Measurements from ENCODE around the gene PCNX4. TPM values are rescaled to one million over a fixed set of nuclear protein-coding genes. Genes with fewer than 3 reads are reported as not detected.

Gene PCNX4
- total RNA-seq, 2 experiments from 2014 or later: 30.3 to 37.6 TPM

- POLR2A ChIA-PET: interaction anchor here (0.7 to 2.6 kb wide), 7 partner anchors 11 to 83 kb away, joined by 3 to 23 read pairs (median 8); partner anchors contain the start of genes PCNX4 and PPM1A
These were observed 73.2 kb downstream of the PCNX4 start, which contains the start of gene DHRS7 for GRCh38 chr14:60164712-60165546. Gene DHRS7, minus strand, starts transcription at chr14:60165398. Its CDS starts 89 bp downstream, at chr14:60165309.

GRCh38 chr14:60165547-60165876 lies 73.8 kb downstream of the PCNX4 start:
- CTCF ChIA-PET: interaction anchor here (0.9 to 2.5 kb wide), 6 partner anchors 18 to 203 kb away, joined by 3 to 11 read pairs (median 6); partner anchors contain the start of gene PPM1A
- POLR2A ChIA-PET: interaction anchor here (0.8 to 2.6 kb wide), 6 partner anchors 12 to 83 kb away, joined by 3 to 23 read pairs (median 8); partner anchors contain the start of genes PCNX4 and PPM1A

More at GRCh38 chr14:60164712-60165546, 73.2 kb downstream of the PCNX4 start, which contains the start of gene DHRS7:
- CTCF ChIA-PET: interaction anchor here (0.6 to 2.5 kb wide), 7 partner anchors 17 to 202 kb away, joined by 3 to 11 read pairs (median 5); partner anchors contain the start of gene PPM1A

GRCh38 chr14:60166142-60166541 lies 74.4 kb downstream of the PCNX4 start:
- ChIA-PET CTCF (interaction anchor here (0.6 to 2.5 kb wide), 6 partner anchors 17 to 814 kb away, joined by 3 to 11 read pairs (median 4); partner anchors contain the start of gene PPM1A), POLR2A (interaction anchor here (0.8 to 2.6 kb wide), 5 partner anchors 12 to 82 kb away, joined by 3 to 23 read pairs (median 8); partner anchors contain the start of genes PCNX4 and PPM1A)

GRCh38 chr14:60169722-60170121 lies 78.0 kb downstream of the PCNX4 start:
- ChIA-PET POLR2A (no interaction called here), CTCF (no interaction called here)

DNA sequence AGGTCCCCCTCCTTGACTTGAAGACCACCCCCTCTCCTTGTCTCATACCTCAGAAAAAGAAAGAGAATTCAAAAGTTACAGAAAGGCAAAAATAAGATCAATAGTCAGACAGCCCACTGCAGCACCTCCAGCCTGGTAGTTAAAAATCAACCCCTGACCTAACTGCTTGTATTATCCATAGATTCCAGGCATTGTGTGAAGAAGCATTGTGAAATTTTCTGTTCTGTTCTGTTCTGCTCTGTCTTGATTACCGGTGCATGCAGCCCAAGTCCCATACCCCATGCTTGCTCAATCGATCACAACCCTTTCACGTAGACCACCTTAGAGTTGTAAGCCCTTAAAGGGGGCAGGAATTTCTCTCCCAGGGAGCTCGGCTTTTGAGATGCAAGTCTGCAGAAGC lies 79.2 kb downstream of the PCNX4 start:
- ChIA-PET CTCF (interaction anchor here (1.8 kb wide), 1 partner anchor 14 kb away, joined by 5 read pairs; no protein-coding TSS in a partner anchor), POLR2A (no interaction called here)

- ChIA-PET CTCF (interaction anchor here (0.6 to 1.8 kb wide), 3 partner anchors 12 to 66 kb away, joined by 3 to 5 read pairs (median 3); no protein-coding TSS in a partner anchor), POLR2A (no interaction called here)
These were observed 80.0 kb downstream of the PCNX4 start for GRCh38 chr14:60171690-60172089.

GRCh38 chr14:60174352-60175254 lies 82.9 kb downstream of the PCNX4 start:
- CTCF ChIA-PET: no interaction called here
- POLR2A ChIA-PET: no interaction called here

GRCh38 chr14:60175255-60175902 lies 83.7 kb downstream of the PCNX4 start:
- ChIA-PET POLR2A (no interaction called here), CTCF (no interaction called here)

GRCh38 chr14:60178164-60178563 lies 86.4 kb downstream of the PCNX4 start:
- ChIA-PET POLR2A (no interaction called here), CTCF (no interaction called here)

GRCh38 chr14:60178820-60179219 lies 87.1 kb downstream of the PCNX4 start:
- CTCF ChIA-PET: no interaction called here

GRCh38 chr14:60179431-60179869 lies 87.7 kb downstream of the PCNX4 start:
- POLR2A ChIA-PET: no interaction called here
- CTCF ChIA-PET: no interaction called here

More at GRCh38 chr14:60178820-60179219, 87.1 kb downstream of the PCNX4 start:
- POLR2A ChIA-PET: no interaction called here

DNA sequence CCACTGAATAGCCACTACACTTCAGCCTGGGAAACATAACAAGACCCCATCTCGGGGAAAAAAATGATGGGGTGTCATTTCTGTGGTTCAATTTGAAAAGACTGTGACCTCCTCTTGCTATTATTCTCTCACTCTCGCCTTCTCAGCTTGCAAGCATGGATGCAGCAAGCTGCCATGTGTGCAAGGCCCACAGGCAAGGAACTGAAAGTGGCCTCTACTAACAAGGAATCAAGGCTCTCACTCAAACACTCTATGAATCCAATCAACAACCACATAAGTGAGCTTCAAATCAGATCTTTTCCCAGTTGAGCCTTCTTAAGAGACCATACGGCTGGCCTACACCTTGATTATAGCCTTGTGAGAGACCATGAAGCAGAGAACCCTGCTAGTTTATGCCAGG lies 91.4 kb downstream of the PCNX4 start:
- POLR2A ChIA-PET: interaction anchor here (1.1 to 1.9 kb wide), 2 partner anchors 18 to 66 kb away, joined by 3 to 9 read pairs; partner anchors contain the start of genes DHRS7 and PPM1A
- CTCF ChIA-PET: interaction anchor here (0.8 to 4.3 kb wide), 6 partner anchors 11 to 550 kb away, joined by 3 to 30 read pairs (median 4); partner anchors contain the start of genes DHRS7 and PPM1A

DNA sequence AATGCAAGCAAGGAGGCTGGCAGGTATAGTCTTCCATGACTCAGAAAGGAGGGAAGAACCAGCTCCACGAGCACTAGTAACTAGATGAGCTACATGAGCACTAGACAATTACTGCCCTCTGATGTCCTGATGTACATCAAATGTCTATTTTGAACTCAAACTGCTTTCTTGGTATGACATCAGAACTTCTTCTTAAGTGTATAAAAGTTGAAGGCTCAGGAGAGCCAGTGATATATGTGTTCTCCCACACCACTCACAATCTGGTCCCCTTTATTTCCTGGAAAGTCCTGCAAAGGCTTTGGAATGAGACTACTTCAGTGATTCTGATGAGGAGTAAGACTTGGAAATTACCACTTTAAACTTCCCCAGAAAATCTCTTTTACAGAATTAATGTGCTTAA lies 92.0 kb downstream of the PCNX4 start:
- POLR2A ChIA-PET: interaction anchor here (1.1 to 1.9 kb wide), 2 partner anchors 19 to 65 kb away, joined by 3 to 9 read pairs; partner anchors contain the start of genes DHRS7 and PPM1A
- CTCF ChIA-PET: interaction anchor here (0.8 to 4.3 kb wide), 6 partner anchors 12 to 551 kb away, joined by 3 to 30 read pairs (median 4); partner anchors contain the start of genes DHRS7 and PPM1A

GRCh38 chr14:60184146-60184904 lies 92.6 kb downstream of the PCNX4 start:
- CTCF ChIA-PET: interaction anchor here (0.9 to 4.3 kb wide), 6 partner anchors 12 to 220 kb away, joined by 3 to 30 read pairs (median 4); partner anchors contain the start of genes DHRS7 and PPM1A
- POLR2A ChIA-PET: interaction anchor here (1.9 kb wide), 1 partner anchor 19 kb away, joined by 9 read pairs; the partner anchor contains the start of gene DHRS7

GRCh38 chr14:60184905-60185555 lies 93.3 kb downstream of the PCNX4 start:
- ChIA-PET POLR2A (no interaction called here), CTCF (interaction anchor here (0.9 to 4.3 kb wide), 4 partner anchors 14 to 221 kb away, joined by 3 to 30 read pairs (median 8); partner anchors contain the start of gene PPM1A)

- ChIA-PET CTCF (interaction anchor here (1.8 kb wide), 1 partner anchor 223 kb away, joined by 5 read pairs; no protein-coding TSS in a partner anchor), POLR2A (no interaction called here)
These were observed 96.4 kb downstream of the PCNX4 start for GRCh38 chr14:60188115-60188514.

- ChIA-PET POLR2A (no interaction called here), CTCF (interaction anchor here (1.8 kb wide), 1 partner anchor 224 kb away, joined by 5 read pairs; no protein-coding TSS in a partner anchor)
These were observed 97.0 kb downstream of the PCNX4 start for GRCh38 chr14:60188696-60189095.

Data from activated CD8-positive, alpha-beta memory T cell treated with anti-CD3 and anti-CD28 coated beads for 36 hours (primary cell).